NCI-H82 treated with DMSO at 0.1 percent for 48 hours (cell line): ENCODE results near the gene PTGER2.

Experiments
- DNase-seq: peaks from one replicate; lab custom pipeline; 2025; ENCODE audit not compliant: unreplicated experiment; lab: John Stamatoyannopoulos, UW

PTGER2 gene

DNA sequence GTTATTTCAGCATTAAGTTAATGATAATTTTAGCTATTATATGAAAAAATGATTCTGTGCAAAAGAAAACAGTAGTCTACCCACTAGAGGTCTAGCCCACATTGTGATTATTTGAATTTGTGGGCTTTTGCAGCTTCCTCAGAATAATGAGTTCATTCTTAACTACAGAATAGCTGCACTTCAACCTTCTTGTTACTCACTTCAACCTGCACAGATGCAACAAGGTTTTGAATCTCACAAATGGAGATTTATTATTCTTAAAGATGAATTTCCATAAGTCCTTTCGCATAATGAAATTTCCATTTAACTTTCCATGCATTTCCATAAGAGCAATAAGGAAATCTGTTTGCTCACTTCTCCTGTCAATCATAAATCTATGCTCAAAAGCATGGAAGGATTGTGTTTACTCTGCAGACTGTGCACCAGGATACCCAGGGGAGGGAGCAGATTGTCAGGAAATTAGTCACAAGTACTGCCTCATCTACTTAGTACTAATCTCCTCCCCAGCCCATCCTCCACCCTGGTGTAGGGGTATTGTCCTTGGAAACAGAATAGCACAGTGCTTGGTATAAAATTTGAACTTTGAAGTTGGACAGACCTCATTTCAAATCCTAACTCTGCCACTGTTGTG lies 24.1 kb downstream of the PTGER2 start:
- peak; percentile 57 for DNase-seq

DNA sequence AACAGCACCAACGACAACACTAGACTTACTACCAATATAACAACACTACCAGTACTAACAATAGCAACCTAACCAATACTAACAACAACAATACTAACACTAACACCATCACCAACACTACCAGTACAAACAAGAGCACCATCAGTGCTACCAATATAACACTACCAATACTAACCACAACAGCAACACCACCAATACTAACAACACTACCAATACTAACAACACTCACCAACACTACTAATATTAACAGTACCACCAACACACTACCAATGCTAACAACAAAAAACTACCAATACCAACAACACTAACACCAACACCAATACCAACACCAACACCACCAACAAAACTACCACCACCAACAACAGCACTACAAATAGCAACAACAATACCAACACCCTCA lies 25.1 kb downstream of the PTGER2 start:
- DNase-seq = no peak

- DNase-seq = no peak
Measured at GRCh38 chr14:52342849-52343596, 28.9 kb downstream of the PTGER2 start.

GRCh38 chr14:52346778-52347177 lies 32.7 kb downstream of the PTGER2 start:
- DNase-seq = no peak

DNA sequence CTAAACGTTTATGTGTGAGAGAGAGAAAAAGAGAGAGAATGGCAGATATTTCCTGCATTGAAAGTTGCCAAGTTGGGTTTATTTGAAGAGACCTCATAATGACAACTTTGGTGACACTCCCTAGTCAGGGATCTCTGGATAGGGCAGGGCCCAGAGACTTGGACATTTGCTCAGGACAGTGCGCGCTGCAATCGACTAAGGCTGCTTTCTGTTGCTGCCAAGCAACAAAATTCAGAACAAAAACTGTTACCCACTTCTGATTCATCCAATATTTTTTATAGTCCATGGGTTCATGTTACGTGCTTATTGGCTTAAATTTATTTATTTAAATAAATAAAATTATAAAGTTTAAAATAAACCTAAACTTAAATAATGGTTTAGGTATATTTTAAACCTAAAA lies 34.2 kb downstream of the PTGER2 start:
- no peak for DNase-seq

DNA sequence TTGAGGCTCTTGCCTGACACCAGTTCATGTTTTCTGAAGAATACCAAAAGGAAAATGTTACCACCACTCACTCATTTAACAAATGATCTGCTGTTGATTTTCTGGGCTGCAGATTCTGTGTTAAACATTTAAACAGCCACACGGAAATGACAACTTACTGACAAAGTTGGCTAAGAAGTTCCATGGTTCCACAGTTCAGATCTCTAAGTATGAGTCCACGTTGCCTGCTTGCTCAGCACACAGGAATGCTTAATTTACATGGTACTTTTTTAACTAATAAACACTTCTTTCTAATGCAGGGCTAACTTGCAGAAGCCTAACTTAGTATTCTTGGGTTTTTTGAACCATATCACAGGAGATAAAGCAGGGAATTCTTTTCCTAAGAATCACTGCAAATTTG lies 34.7 kb downstream of the PTGER2 start:
- DNase-seq = no peak

- no peak for DNase-seq
Measured at GRCh38 chr14:52349731-52350130, 35.6 kb downstream of the PTGER2 start.

DNA sequence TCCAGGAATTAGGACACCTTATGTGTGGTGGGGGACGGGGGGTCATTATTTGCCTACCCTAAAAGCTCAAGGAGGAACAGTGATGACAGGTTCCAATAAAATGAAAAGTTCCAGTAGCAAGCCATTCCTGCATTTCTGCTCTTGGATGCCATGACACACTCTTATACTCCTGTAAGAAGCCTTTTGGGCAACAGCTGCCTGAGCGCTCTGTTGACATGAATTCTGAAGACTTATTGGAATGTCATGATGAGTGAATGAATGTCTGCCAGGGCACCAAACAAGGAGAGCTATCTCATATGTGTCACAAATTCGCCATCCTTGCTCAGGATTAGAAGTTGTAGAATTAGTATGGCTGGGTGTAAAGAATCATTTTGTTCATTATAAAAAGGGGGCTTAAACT lies 36.3 kb downstream of the PTGER2 start:
- no peak for DNase-seq

DNA sequence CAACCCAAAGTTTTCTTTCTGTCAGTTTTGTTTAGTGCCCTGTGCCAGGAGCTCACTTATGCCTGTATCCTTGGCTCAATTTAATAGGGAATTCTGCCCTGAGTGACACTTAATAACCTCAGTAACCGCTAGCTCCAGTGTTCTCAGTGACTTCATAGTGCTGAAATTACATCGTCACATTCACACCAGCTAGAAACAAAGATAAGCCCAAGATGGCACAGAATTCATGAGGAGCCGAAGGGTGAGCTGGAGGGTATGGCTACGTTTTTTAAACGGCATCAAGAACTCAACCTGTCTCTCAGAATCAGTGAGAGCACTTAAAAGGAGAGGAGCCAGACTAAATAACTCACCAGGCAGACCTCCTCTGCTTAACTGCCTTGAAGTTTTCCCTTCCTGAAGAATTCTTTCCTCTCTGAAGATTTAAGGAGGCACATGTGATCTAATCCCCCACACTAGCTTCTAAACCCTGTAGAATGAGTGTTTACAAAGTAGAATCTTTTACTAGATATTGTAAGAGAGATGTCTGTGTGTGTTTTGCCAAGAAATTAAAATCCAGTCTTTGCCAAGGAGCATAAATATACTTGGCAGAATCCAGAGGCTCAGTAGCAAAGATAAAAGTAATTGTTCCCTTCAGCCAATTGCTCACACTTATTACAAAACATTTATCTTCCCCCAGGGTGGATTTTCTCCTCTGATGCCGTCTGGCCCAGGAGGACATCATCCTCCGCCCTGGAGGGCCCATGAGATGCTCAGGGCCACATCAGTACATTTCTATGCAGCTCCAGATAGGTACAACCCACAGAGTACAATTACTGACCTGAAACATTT lies 37.3 kb downstream of the PTGER2 start:
- no peak for DNase-seq

GRCh38 chr14:52352061-52352491 lies 38.0 kb downstream of the PTGER2 start:
- DNase-seq = no peak

- no peak for DNase-seq
Measured at GRCh38 chr14:52352569-52352968, 38.5 kb downstream of the PTGER2 start.

DNA sequence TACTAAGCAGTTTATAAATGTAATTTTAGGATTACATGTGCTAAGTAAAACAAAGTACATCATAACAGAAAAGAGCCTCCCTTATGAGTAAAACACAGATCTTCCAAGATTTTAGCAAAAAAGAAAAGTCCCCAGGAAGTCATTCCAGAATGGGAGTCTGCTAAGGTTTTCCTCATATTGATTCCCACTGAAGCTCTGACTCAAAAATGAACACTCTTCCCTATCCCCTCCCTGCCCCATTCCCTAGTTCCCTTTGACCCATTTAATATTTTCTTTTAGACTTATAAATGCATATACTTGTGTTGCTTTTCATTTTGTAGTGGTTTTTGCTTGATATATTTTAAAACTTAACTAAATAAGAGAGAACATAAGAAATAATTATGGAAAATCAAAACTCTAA lies 40.1 kb downstream of the PTGER2 start:
- no peak for DNase-seq

DNA sequence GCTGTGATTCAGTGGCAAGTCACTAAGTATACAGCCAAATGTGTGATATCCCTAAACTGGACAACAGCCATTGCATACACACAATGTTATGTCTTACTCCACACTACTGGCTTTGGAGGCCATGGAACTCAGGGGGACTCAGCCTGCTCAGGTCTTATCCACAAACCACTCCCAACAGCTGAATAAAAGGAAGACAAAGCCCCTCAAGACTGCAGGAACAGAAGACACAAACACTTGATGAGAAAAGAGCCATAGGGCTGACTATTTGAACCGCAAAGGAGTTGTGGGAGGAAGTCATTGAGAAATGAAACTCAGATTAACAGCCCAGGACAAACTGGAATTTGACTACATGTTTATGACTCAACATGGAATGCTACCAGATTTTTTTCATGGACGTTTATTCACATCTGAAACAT lies 40.9 kb downstream of the PTGER2 start:
- no peak for DNase-seq

DNA sequence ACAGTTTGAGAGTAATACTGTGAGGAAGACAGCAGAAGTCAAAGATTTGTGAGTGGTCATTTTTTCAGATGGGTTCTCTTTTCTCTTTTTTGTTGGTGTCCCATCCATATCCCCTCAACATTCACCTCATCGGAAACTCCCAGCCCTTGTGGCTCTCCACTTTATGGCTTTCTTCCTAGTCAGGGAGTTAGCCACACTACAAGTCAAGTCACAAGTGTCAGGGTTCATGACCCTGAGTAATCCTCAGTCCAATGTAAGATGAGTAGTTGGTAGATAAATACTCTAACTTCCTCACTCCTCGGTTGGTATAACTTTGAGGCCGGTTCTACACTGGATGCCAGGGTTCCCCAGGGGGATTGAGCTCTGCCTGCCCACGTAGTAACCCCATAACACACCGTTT lies 41.4 kb downstream of the PTGER2 start:
- DNase-seq = no peak

- no peak for DNase-seq
Measured at GRCh38 chr14:52356025-52356424, 41.9 kb downstream of the PTGER2 start.

DNA sequence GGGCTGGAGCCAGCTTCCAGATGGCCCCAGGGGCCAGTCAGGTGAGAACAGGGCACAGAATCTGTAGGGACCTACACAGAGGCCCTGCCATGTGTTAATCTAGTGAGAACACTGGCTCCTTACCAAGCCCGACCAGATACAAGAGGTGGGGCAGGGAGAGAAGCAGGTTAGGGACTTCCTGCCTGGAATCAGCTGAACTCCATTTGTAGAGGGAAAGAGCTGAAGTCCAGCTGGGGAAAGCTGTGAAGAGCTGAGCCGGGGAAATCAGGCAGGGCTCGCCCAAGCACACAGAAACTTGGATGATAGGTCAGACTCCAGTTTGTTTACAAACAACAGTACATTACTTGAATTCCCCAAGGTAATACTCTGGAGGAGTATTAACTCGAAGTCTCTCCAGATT lies 46.7 kb downstream of the PTGER2 start:
- no peak for DNase-seq

GRCh38 chr14:52363041-52363704 lies 49.1 kb downstream of the PTGER2 start:
- peak; percentile 70 for DNase-seq

- no peak for DNase-seq
Measured at GRCh38 chr14:52363961-52364360, 49.8 kb downstream of the PTGER2 start.

DNA sequence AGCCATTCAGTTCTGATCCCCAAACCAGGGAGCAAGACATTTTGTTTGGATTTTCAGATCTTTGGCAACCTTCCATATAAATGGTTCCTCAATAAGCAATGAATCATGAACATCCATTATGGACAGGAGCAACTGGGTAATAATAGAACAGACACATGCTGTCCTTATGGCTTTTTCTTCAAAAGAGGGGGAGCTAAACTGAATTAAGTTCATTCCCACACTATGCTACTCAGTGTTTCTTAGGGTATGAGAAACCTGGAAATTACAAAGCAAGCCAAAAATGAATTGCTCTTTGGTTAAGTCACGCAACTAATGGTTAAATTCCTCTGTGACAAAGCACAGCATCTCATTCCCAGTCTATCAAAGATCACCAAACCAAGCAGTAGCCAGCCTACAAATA lies 51.0 kb downstream of the PTGER2 start:
- DNase-seq = no peak

DNA sequence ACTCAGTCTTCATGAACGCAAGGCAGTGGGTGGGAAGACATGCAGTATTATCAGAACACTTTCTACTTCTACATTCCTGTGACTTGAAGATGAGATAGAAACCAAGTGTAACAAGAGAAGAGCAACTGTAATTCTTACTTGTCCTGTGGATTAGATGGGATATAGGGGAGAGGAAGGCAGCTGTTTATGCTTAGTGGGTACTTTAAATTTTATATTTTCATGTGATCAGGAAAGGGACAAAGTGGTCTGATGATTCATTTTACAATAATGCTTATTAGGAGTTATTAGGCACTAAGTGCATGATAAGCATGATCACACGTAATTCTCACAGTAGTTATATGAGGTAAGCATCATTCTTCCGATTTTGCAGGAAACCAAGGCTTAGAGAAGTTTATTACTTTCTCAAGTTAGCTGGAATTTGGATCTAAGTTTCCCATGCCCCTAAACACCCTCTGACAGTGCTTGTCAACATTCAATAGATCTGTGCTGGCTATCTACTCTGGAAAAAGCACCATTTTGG lies 52.7 kb downstream of the PTGER2 start:
- no peak for DNase-seq

DNA sequence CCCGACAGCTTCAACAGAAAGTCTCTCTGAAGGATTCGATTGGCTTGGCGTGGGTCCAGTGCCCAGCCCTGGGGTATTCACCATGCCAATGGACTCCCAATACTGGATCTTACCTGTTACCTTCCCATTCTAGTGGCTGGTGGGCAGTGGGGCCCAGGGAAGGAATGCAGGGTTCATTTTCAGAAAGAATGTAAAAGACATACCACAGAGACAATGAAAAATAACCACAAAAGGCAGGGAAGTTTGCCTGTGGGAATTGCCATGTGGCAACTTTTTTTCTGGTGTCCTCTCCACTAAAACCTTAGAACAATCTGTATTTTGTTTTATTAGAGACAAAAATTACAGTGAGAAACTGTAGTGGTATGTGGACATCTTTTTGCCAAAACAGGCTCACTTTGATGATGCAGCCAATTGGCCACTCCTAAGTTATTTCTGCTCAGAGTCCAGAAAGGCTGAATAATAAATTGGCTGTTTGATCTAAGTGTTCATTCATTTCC lies 55.2 kb downstream of the PTGER2 start:
- no peak for DNase-seq
